Measurements from ENCODE around the gene FAM236D. TPM values are rescaled to one million over a fixed set of nuclear protein-coding genes. Genes with fewer than 3 reads are reported as not detected.
"Not testable (repeated sequence)": the region's sequence is repeated elsewhere in the genome, so short reads cannot be mapped to it uniquely, and the experiment has no call there.

The FAM236D gene
- total RNA-seq (not detected), polyA plus RNA-seq (not detected)

DNA sequence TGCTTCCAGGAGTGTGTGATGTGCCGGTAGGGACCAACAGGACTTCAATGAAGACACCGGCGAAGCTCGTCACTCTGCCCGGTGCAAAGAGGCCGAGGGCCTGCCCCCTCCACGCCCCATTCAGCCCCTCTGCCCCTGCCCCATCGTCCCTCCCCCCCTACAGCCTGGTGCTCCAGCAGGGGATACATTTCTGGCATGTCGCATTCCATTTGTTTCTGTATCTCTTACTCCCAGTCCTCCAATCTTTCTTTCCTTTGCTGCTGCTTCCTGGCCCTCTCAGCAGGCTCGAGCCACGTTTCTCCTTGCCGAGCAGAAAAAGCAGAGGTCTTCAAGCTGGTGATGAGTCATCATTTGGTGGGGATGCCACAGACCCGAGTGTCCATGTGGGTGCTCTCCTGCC, at the start of gene FAM236D:
Gene FAM236D (minus strand): TSS at position 101 of the 400 bp plus-strand sequence. CDS start 100 bp downstream, at position 1.
- not testable (repeated sequence) for H3K27ac ChIP-seq (ENCODE audit: low read depth); H3K4me3 ChIP-seq (ENCODE audit: low read depth, low read length); H3K36me3 ChIP-seq (ENCODE audit: insufficient read depth); H3K4me1 ChIP-seq (ENCODE audit: insufficient read depth); DNase-seq (ENCODE audit: extremely low spot score)
- no CpG with 5 or more reads among the region's 13 CpGs for WGBS

DNA sequence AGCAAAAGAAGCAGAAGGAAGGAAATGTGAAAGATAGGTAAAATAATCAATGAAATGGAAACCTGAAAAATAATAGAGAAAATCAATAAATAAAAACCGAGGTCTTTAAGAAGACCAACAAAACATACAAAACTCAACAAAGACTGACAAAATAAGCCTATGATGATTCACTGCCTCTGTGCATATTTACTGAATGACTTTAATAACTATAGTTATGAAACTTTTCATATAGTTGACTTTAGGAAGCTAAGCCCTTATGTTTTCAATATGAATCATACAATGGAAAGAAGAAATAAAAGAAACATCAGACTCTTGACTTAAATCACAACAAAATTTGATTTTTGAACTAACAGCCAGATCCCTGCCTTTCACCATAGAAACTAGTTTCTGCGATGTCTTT, 29.5 kb upstream of the FAM236D start:
- not testable (repeated sequence) for DNase-seq (ENCODE audit: extremely low spot score); H3K4me3 ChIP-seq (ENCODE audit: low read depth, low read length); H3K27ac ChIP-seq (ENCODE audit: low read depth); H3K36me3 ChIP-seq (ENCODE audit: insufficient read depth); H3K4me1 ChIP-seq (ENCODE audit: insufficient read depth)
- WGBS = no CpG with 5 or more reads among the region's 2 CpGs

DNA sequence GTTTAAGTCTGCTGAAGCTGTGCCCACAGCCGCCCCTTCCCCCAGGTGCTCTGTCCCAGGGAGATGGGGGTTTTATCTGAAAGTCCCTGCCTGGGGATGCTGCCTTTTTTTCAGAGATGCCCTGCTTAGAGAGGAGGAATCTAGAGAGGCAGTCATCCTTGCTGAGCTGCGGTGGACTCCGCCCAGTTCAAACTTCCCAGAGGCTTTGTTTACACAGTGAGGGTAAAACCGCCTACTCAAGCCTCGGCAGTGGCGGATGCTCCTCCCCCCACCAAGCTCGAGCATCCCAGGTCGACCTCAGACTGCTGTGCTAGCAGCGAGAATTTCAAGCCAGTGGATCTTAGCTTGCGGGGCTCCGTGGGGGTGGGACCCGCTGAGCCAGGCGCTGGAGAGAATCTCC, 22.7 kb upstream of the FAM236D start:
- not testable (repeated sequence) for H3K4me3 ChIP-seq (ENCODE audit: low read depth, low read length); DNase-seq (ENCODE audit: extremely low spot score); H3K4me1 ChIP-seq (ENCODE audit: insufficient read depth); H3K36me3 ChIP-seq (ENCODE audit: insufficient read depth); H3K27ac ChIP-seq (ENCODE audit: low read depth)
- no CpG with 5 or more reads among the region's 13 CpGs for WGBS

DNA sequence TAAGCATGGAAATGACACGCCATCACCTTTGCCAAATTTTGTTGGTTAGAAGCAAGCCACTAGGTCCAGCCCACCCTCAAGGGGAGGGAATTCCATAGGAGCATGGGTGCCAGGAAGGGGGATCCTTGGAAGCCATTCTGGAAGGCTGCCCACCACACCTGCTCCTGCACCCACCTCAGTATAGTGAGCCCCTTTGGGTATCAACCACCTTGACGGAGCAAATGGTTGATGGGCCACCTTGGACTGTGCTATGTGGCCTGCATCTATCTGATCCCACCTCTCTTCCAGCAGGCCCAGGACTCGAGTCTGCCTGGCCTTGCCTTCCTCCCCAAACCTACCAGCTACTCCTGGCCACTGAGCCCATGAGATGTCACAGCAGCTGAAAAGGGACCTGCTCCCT, 17.6 kb downstream of the FAM236D start:
- H3K4me3 ChIP-seq (ENCODE audit: low read depth, low read length) = not testable (repeated sequence)
- WGBS = 90% methylated on average over 1 of the region's 3 CpGs

GRCh38 chrX:72788142-72788541, 19.9 kb downstream of the FAM236D start:
- not testable (repeated sequence) for H3K4me1 ChIP-seq (ENCODE audit: insufficient read depth); H3K36me3 ChIP-seq (ENCODE audit: insufficient read depth); H3K27ac ChIP-seq (ENCODE audit: low read depth); H3K4me3 ChIP-seq (ENCODE audit: low read depth, low read length); DNase-seq (ENCODE audit: extremely low spot score)
- no CpG with 5 or more reads among the region's 1 CpG for WGBS

More for the DNA sequence above, 17.6 kb downstream of the FAM236D start:
- H3K36me3 ChIP-seq (ENCODE audit: insufficient read depth); H3K4me1 ChIP-seq (ENCODE audit: insufficient read depth); H3K27ac ChIP-seq (ENCODE audit: low read depth); DNase-seq (ENCODE audit: extremely low spot score): not testable (repeated sequence)

DNA sequence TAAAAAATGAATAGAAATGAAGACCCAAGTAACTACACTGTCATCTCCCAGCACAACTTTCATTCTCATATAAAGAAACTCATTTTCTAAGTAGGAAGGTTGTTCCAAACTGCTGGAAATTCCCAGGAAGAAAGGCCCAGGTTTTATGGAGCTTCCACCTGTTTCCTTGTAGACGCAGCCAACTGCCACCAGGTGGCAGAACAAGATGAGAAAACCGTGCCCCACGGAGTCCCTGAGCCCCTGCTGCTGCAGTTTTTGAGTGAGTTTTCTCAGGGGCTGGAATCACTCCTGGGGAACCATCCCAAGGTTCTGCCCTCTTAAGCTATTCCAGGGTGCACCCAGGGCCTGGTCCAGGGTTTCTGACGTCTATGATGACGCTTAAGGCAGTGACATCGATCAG, 24.0 kb downstream of the FAM236D start:
- H3K36me3 ChIP-seq (ENCODE audit: insufficient read depth); H3K4me1 ChIP-seq (ENCODE audit: insufficient read depth); H3K4me3 ChIP-seq (ENCODE audit: low read depth, low read length); DNase-seq (ENCODE audit: extremely low spot score); H3K27ac ChIP-seq (ENCODE audit: low read depth): not testable (repeated sequence)
- WGBS = no CpG with 5 or more reads among the region's 6 CpGs

GRCh38 chrX:72783365-72783936, 24.6 kb downstream of the FAM236D start:
- not testable (repeated sequence) for H3K27ac ChIP-seq (ENCODE audit: low read depth); H3K4me1 ChIP-seq (ENCODE audit: insufficient read depth); DNase-seq (ENCODE audit: extremely low spot score); H3K4me3 ChIP-seq (ENCODE audit: low read depth, low read length); H3K36me3 ChIP-seq (ENCODE audit: insufficient read depth)
- WGBS = no CpG with 5 or more reads among the region's 8 CpGs

GRCh38 chrX:72782560-72782959, 25.4 kb downstream of the FAM236D start, which contains the start of gene FAM236B:
FAM236B (minus strand) TSS chrX:72782660; CDS start chrX:72782560, 100 bp downstream.
- DNase-seq (ENCODE audit: extremely low spot score); H3K4me3 ChIP-seq (ENCODE audit: low read depth, low read length): not testable (repeated sequence)
- no CpG with 5 or more reads among the region's 15 CpGs for WGBS

DNA sequence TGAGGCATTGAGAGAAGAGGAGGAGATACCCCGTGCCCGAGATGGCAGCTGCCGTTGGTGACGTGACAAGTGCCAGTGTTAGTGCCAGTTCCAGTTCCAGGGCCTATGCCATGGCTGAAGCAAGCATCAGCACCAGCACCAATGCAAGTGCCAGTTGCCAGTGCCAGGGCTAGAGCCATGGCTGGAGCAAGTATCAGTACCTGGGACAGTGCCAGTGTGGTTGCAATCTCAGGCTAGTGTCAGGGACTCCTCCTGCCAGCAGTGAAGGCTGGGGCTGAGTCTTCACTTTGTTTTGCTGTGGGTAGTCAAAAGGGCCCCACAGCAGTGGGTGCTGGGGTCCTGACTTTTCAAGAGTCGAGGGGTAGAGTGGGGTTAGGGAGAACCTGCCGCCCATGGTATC, 29.9 kb downstream of the FAM236D start:
- not testable (repeated sequence) for H3K4me1 ChIP-seq (ENCODE audit: insufficient read depth); H3K27ac ChIP-seq (ENCODE audit: low read depth); H3K36me3 ChIP-seq (ENCODE audit: insufficient read depth); DNase-seq (ENCODE audit: extremely low spot score); H3K4me3 ChIP-seq (ENCODE audit: low read depth, low read length)
- no CpG with 5 or more reads among the region's 6 CpGs for WGBS

More at GRCh38 chrX:72782560-72782959, 25.4 kb downstream of the FAM236D start, which contains the start of gene FAM236B:
- not testable (repeated sequence) for H3K36me3 ChIP-seq (ENCODE audit: insufficient read depth); H3K27ac ChIP-seq (ENCODE audit: low read depth); H3K4me1 ChIP-seq (ENCODE audit: insufficient read depth)

DNA sequence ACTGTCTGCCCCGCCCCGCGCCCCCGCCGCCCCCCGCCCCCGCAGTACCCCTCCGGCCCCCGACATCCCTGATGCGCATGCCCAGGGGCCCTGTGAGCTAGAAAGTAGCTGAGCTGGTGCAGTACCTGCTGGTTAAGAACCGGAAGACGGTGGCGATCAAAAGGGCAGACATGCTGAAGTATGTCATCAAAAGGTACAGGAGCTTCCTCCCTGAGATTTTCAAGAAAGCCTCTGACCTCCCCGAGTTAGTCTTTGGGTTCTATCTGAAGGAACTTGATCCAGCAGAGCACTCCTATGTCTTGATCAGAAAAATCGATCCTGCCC, 30.6 kb downstream of the FAM236D start:
- not testable (repeated sequence) for H3K4me3 ChIP-seq (ENCODE audit: low read depth, low read length); H3K4me1 ChIP-seq (ENCODE audit: insufficient read depth); H3K36me3 ChIP-seq (ENCODE audit: insufficient read depth); H3K27ac ChIP-seq (ENCODE audit: low read depth); DNase-seq (ENCODE audit: extremely low spot score)
- WGBS = no CpG with 5 or more reads among the region's 15 CpGs

- H3K4me3 ChIP-seq (ENCODE audit: low read depth, low read length); DNase-seq (ENCODE audit: extremely low spot score); H3K36me3 ChIP-seq (ENCODE audit: insufficient read depth); H3K27ac ChIP-seq (ENCODE audit: low read depth); H3K4me1 ChIP-seq (ENCODE audit: insufficient read depth): not testable (repeated sequence)
- no CpG with 5 or more reads among the region's 44 CpGs for WGBS
These were observed 31.1 kb downstream of the FAM236D start, which contains the start of gene DMRTC1B for GRCh38 chrX:72776653-72777466. DMRTC1B (plus strand) TSS chrX:72776890; CDS start chrX:72845136, 68,246 bp downstream.

DNA sequence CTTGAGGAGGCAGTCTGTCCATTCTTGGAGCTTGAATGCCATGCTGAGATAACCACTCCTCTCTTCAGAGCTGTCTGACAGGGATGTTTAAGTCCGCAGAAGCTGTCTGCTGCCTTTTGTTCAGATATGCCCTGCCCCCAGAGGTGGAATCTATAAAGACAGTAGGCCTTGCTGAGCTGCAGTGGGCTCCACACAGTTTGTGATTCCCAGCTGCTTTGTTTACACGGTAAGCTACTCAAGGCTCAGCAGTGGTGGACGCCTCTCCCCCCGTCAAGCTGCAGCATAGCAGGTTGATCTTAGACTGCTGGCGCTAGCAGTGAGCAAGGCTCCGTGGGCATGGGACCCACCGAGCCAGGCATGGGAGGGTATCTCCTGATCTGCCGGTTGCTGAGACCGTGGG, 47.6 kb downstream of the FAM236D start:
- H3K4me3 ChIP-seq (ENCODE audit: low read depth, low read length); H3K27ac ChIP-seq (ENCODE audit: low read depth); H3K36me3 ChIP-seq (ENCODE audit: insufficient read depth); H3K4me1 ChIP-seq (ENCODE audit: insufficient read depth); DNase-seq (ENCODE audit: extremely low spot score): not testable (repeated sequence)
- WGBS = no CpG with 5 or more reads among the region's 9 CpGs

Data from urinary bladder (tissue), 4 donors.